Karpas-422 (cell line): ENCODE data around the gene SMYD3. TPM values are rescaled to one million over a fixed set of nuclear protein-coding genes. Genes with fewer than 3 reads are reported as not detected.
"Not testable (repeated sequence)": the region's sequence is repeated elsewhere in the genome, so short reads cannot be mapped to it uniquely, and the experiment has no call there.

ENCODE experiments used
- DNase-seq: peaks from one replicate; pipeline ENCODE4 v3.0.0-alpha.2; 2015
- H2AFZ ChIP-seq: fragments of 200-600 bp; sonication (generic); 2 replicates; pipeline ENCODE4 v1.6.1; 2014; ENCODE audit warnings: antibody characterized with exemption, low read length, mixed read lengths
- H3K27ac ChIP-seq: fragments of 200-600 bp; sonication (generic); 2 replicates; pipeline ENCODE4 v1.5.1; 2014; ENCODE audit warnings: mild to moderate bottlenecking, low read length, moderate library complexity
- H3K27me3 ChIP-seq: fragments of 200-600 bp; sonication (generic); 2 replicates; pipeline ENCODE4 v1.6.1; 2014; ENCODE audit warnings: low read length, mixed read lengths
- H3K36me3 ChIP-seq: fragments of 200-600 bp; sonication (generic); 2 replicates; pipeline ENCODE4 v1.6.1; 2014; ENCODE audit warnings: low read length, mixed read lengths; ENCODE audit not compliant: insufficient read depth
- H3K4me1 ChIP-seq: fragments of 200-600 bp; sonication (generic); 2 replicates; pipeline ENCODE4 v1.6.1; 2014; ENCODE audit warnings: mild to moderate bottlenecking, low read length, mixed read lengths
- H3K4me2 ChIP-seq: fragments of 200-600 bp; sonication (generic); 2 replicates; pipeline ENCODE4 v1.6.1; 2014; ENCODE audit warnings: low read length, low read depth, mild to moderate bottlenecking; ENCODE audit not compliant: poor library complexity, severe bottlenecking
- H3K4me3 ChIP-seq: fragments of 200-600 bp; sonication (generic); 2 replicates; pipeline ENCODE4 v1.5.1; 2014; ENCODE audit warnings: mild to moderate bottlenecking, antibody characterized with exemption, low read length, mixed read lengths
- H3K79me2 ChIP-seq: fragments of 200-600 bp; sonication (generic); 2 replicates; pipeline ENCODE4 v1.6.1; 2014; ENCODE audit warnings: mild to moderate bottlenecking, low read length, mixed read lengths
- H3K9ac ChIP-seq: fragments of 200-600 bp; sonication (generic); 2 replicates; pipeline ENCODE4 v1.6.0; 2014; ENCODE audit warnings: low read length
- H3K9me2 ChIP-seq: fragments of 200-600 bp; sonication (generic), shearing (Covaris generic); replicated peaks from 2 replicates; pipeline ENCODE4 v1.6.0; 2014; ENCODE audit warnings: mild to moderate bottlenecking, low read length, moderate library complexity; ENCODE audit not compliant: insufficient read depth
- H3K9me3 ChIP-seq: fragments of 300-700, 200-600 bp; sonication (generic); 2 replicates; pipeline ENCODE4 v1.6.1; 2014; ENCODE audit warnings: low read length, mixed read lengths
- H4K20me1 ChIP-seq: fragments of 200-600 bp; sonication (generic); 2 replicates; pipeline ENCODE4 v1.6.1; 2014; ENCODE audit warnings: mild to moderate bottlenecking, antibody characterized with exemption, low read length, low read depth; ENCODE audit not compliant: insufficient read depth
- total RNA-seq: library from RNA; depleted of rRNA; stranded (reverse); fragments of >200 nt; shearing (Covaris generic); gene quantifications from 2 replicates; pipeline ENCODE4 v1.2.3, GENCODE V29; 2014; ENCODE audit warnings: low replicate concordance

Gene SMYD3
- total RNA-seq, 1 experiment from 2014 or later, result 67.1 TPM

GRCh38 chr1:246032031-246032551 is 475.0 kb downstream of the SMYD3 start:
- H3K27me3 ChIP-seq, result no peaks in the 10 kb centered on the region
- no peaks in the 10 kb centered on the region for H3K79me2 ChIP-seq
- no peak overlapping the region for H3K4me2 ChIP-seq
- H3K4me3 ChIP-seq, result no peak overlapping the region
- H4K20me1 ChIP-seq, result 0 out of 2 replicates have a peak, but pooled peaks cover 2% of the 10 kb centered on the region
- H3K27ac ChIP-seq, result no peak overlapping the region
- H3K9me2 ChIP-seq, result no peaks in the 10 kb centered on the region
- peaks cover 10% of the 10 kb centered on the region for H3K4me1 ChIP-seq
- H3K9me3 ChIP-seq, result no peaks in the 10 kb centered on the region
- no peak overlapping the region for H2AFZ ChIP-seq
- H3K36me3 ChIP-seq, result no peaks in the 10 kb centered on the region
- no peak for DNase-seq
- no peak overlapping the region for H3K9ac ChIP-seq

- Histone ChIP-seq H3K4me3 (no peak overlapping the region), H3K9ac (no peak overlapping the region), H2AFZ (no peak overlapping the region)
Observed at GRCh38 chr1:246029616-246030015, 477.5 kb downstream of the SMYD3 start.

GRCh38 chr1:246024118-246024517 is 483.0 kb downstream of the SMYD3 start:
- not testable (repeated sequence) for H3K4me1 ChIP-seq, H3K9me2 ChIP-seq, H4K20me1 ChIP-seq, H3K27ac ChIP-seq, H3K4me3 ChIP-seq, H2AFZ ChIP-seq, H3K4me2 ChIP-seq, H3K9me3 ChIP-seq, H3K79me2 ChIP-seq, H3K36me3 ChIP-seq, H3K9ac ChIP-seq, DNase-seq, H3K27me3 ChIP-seq

More at GRCh38 chr1:246029616-246030015, 477.5 kb downstream of the SMYD3 start:
- no peak for DNase-seq
- Histone ChIP-seq H3K4me1 (peaks cover 10% of the 10 kb centered on the region), H3K36me3 (no peaks in the 10 kb centered on the region), H3K79me2 (no peaks in the 10 kb centered on the region), H3K4me2 (no peak overlapping the region), H3K9me2 (no peaks in the 10 kb centered on the region), H3K27me3 (no peaks in the 10 kb centered on the region), H4K20me1 (0 out of 2 replicates have a peak, but pooled peaks cover 3% of the 10 kb centered on the region), H3K27ac (no peak overlapping the region), H3K9me3 (no peaks in the 10 kb centered on the region)

- H3K79me2 ChIP-seq, result no peaks in the 10 kb centered on the region
- no peak overlapping the region for H3K4me3 ChIP-seq
- H3K27me3 ChIP-seq, result no peaks in the 10 kb centered on the region
- no peaks in the 10 kb centered on the region for H3K9me3 ChIP-seq
- no peak overlapping the region for H2AFZ ChIP-seq
- H3K36me3 ChIP-seq, result no peaks in the 10 kb centered on the region
- H3K27ac ChIP-seq, result no peak overlapping the region
- no peak for DNase-seq
- no peak overlapping the region for H3K4me2 ChIP-seq
- no peaks in the 10 kb centered on the region for H4K20me1 ChIP-seq
- no peaks in the 10 kb centered on the region for H3K4me1 ChIP-seq
- H3K9me2 ChIP-seq, result no peaks in the 10 kb centered on the region
- H3K9ac ChIP-seq, result no peak overlapping the region
Observed at GRCh38 chr1:246020211-246020954, 486.7 kb downstream of the SMYD3 start.

GRCh38 chr1:246018146-246018545 is 488.9 kb downstream of the SMYD3 start:
- no peak overlapping the region for H3K4me3 ChIP-seq
- no peaks in the 10 kb centered on the region for H3K9me2 ChIP-seq
- H2AFZ ChIP-seq, result no peak overlapping the region
- H4K20me1 ChIP-seq, result no peaks in the 10 kb centered on the region
- no peaks in the 10 kb centered on the region for H3K27me3 ChIP-seq
- H3K4me1 ChIP-seq, result no peaks in the 10 kb centered on the region
- no peak overlapping the region for H3K27ac ChIP-seq
- H3K79me2 ChIP-seq, result no peaks in the 10 kb centered on the region
- no peak overlapping the region for H3K4me2 ChIP-seq
- H3K36me3 ChIP-seq, result no peaks in the 10 kb centered on the region
- H3K9ac ChIP-seq, result no peak overlapping the region
- DNase-seq, result no peak
- H3K9me3 ChIP-seq, result no peaks in the 10 kb centered on the region

- H3K27me3 ChIP-seq, result no peaks in the 10 kb centered on the region
- no peaks in the 10 kb centered on the region for H3K9me2 ChIP-seq
- H3K9me3 ChIP-seq, result no peaks in the 10 kb centered on the region
- peak; percentile 81 for DNase-seq
- no peaks in the 10 kb centered on the region for H3K36me3 ChIP-seq
- no peaks in the 10 kb centered on the region for H4K20me1 ChIP-seq
- no peak overlapping the region for H2AFZ ChIP-seq
- no peak overlapping the region for H3K4me3 ChIP-seq
- H3K9ac ChIP-seq, result no peak overlapping the region
- H3K27ac ChIP-seq, result no peak overlapping the region
- no peaks in the 10 kb centered on the region for H3K79me2 ChIP-seq
- H3K4me1 ChIP-seq, result peaks cover 6% of the 10 kb centered on the region
- H3K4me2 ChIP-seq, result peak overlapping the region; percentile 13
Observed at GRCh38 chr1:246012341-246012740, 494.7 kb downstream of the SMYD3 start.

GRCh38 chr1:246010386-246010785 is 496.7 kb downstream of the SMYD3 start:
- Histone ChIP-seq H3K9me2 (no peaks in the 10 kb centered on the region), H3K4me2 (no peak overlapping the region), H3K36me3 (no peaks in the 10 kb centered on the region), H3K9me3 (no peaks in the 10 kb centered on the region), H3K27me3 (no peaks in the 10 kb centered on the region), H3K4me1 (peaks cover 6% of the 10 kb centered on the region), H4K20me1 (no peaks in the 10 kb centered on the region), H3K79me2 (no peaks in the 10 kb centered on the region), H3K9ac (no peak overlapping the region), H3K27ac (no peak overlapping the region), H3K4me3 (no peak overlapping the region), H2AFZ (no peak overlapping the region)
- no peak for DNase-seq

- no peaks in the 10 kb centered on the region for H3K79me2 ChIP-seq
- no peak overlapping the region for H2AFZ ChIP-seq
- H3K36me3 ChIP-seq, result no peaks in the 10 kb centered on the region
- H3K9me2 ChIP-seq, result no peaks in the 10 kb centered on the region
- H3K4me2 ChIP-seq, result no peak overlapping the region
- DNase-seq, result no peak
- H4K20me1 ChIP-seq, result no peaks in the 10 kb centered on the region
- H3K27me3 ChIP-seq, result no peaks in the 10 kb centered on the region
- no peaks in the 10 kb centered on the region for H3K9me3 ChIP-seq
- no peak overlapping the region for H3K9ac ChIP-seq
- no peak overlapping the region for H3K27ac ChIP-seq
- H3K4me3 ChIP-seq, result no peak overlapping the region
- peaks cover 6% of the 10 kb centered on the region for H3K4me1 ChIP-seq
Observed at GRCh38 chr1:246008363-246008831, 498.7 kb downstream of the SMYD3 start.
